Rectal smooth muscle tissue (tissue), 1 donor: Measurements from ENCODE around the gene SLC9A2.

Source experiments
- H3K27ac ChIP-seq: one replicate; pipeline ENCODE4 v1.7.0; 2013; ENCODE audit warnings: low read depth, low read length, inconsistent platforms
- H3K27me3 ChIP-seq: one replicate; pipeline ENCODE4 v1.7.0; 2013; ENCODE audit warnings: low read length; ENCODE audit not compliant: control insufficient read depth, insufficient read depth
- H3K36me3 ChIP-seq: one replicate; pipeline ENCODE4 v1.7.0; 2013; ENCODE audit warnings: low read length; ENCODE audit not compliant: control insufficient read depth, insufficient read depth
- H3K4me1 ChIP-seq: one replicate; pipeline ENCODE4 v1.7.0; 2013; ENCODE audit warnings: low read length; ENCODE audit not compliant: control insufficient read depth, insufficient read depth
- H3K4me3 ChIP-seq: one replicate; pipeline ENCODE4 v1.7.0; 2013; ENCODE audit warnings: low read length
- H3K9ac ChIP-seq: one replicate; pipeline ENCODE4 v1.7.0; 2013; ENCODE audit warnings: low read length

The SLC9A2 gene

DNA sequence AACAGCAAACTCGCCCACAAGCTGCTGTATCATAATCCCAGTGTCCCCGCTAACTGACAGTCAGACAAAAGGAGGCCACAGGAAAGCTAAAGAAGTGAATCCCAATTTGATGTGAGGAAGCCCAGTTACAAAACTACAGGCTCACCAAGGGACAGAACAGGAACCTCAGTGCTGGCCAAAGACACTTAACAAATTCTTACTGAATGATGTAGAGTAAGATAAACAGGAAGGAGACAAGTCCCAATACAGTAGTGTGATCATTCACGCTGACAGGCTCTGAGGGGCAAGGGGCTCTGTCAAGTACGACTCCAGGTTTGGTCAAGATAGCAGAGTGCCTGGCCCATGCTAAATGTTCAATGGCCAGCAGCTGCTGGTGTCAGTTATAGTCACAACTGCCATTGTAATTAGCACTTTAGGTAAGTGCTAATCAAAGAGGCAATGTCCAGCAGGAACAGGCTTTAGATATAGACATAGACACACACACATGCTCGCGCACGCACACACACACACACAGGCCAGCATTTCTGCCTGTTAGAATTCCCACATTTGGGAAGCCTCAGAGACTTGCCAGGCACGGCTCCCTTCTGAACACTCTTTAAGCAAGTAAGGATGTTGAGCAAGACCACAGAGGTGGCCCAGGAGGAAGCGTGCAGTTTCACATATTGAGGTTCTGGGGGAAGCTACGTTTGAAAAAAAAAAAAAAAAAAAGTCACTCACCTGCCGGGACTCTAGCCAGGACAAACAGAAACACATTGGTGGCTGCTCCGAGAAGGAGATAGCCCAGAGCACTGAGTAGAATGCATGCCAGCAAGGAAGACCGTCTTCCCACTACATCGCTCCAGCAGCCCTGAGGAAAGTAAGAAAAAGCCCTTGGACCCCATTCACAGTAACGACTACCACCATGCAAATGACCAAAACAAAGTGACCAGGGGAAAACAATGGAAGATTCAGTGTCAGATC is 107.1 kb downstream of the SLC9A2 start:
- no peak overlapping the region for H3K9ac ChIP-seq
- H3K36me3 ChIP-seq: peaks cover 16% of the 10 kb centered on the region
- no peaks in the 10 kb centered on the region for H3K27me3 ChIP-seq
- H3K27ac ChIP-seq: no peak overlapping the region
- H3K4me1 ChIP-seq: no peaks in the 10 kb centered on the region
- no peak overlapping the region for H3K4me3 ChIP-seq

- Histone ChIP-seq H3K4me1 (peaks cover 2% of the 10 kb centered on the region), H3K36me3 (peaks cover 5% of the 10 kb centered on the region), H3K4me3 (peak overlapping the region; percentile 81), H3K27me3 (no peaks in the 10 kb centered on the region), H3K9ac (no peak overlapping the region), H3K27ac (no peak overlapping the region)
Observed at GRCh38 chr2:102735416-102736109, 116.2 kb downstream of the SLC9A2 start.

GRCh38 chr2:102736110-102736409 is 116.7 kb downstream of the SLC9A2 start:
- Histone ChIP-seq H3K36me3 (peaks cover 5% of the 10 kb centered on the region), H3K9ac (peak overlapping the region; percentile 76), H3K4me3 (peak overlapping the region; percentile 81), H3K27ac (peak overlapping the region; percentile 3), H3K4me1 (peaks cover 2% of the 10 kb centered on the region), H3K27me3 (no peaks in the 10 kb centered on the region)

DNA sequence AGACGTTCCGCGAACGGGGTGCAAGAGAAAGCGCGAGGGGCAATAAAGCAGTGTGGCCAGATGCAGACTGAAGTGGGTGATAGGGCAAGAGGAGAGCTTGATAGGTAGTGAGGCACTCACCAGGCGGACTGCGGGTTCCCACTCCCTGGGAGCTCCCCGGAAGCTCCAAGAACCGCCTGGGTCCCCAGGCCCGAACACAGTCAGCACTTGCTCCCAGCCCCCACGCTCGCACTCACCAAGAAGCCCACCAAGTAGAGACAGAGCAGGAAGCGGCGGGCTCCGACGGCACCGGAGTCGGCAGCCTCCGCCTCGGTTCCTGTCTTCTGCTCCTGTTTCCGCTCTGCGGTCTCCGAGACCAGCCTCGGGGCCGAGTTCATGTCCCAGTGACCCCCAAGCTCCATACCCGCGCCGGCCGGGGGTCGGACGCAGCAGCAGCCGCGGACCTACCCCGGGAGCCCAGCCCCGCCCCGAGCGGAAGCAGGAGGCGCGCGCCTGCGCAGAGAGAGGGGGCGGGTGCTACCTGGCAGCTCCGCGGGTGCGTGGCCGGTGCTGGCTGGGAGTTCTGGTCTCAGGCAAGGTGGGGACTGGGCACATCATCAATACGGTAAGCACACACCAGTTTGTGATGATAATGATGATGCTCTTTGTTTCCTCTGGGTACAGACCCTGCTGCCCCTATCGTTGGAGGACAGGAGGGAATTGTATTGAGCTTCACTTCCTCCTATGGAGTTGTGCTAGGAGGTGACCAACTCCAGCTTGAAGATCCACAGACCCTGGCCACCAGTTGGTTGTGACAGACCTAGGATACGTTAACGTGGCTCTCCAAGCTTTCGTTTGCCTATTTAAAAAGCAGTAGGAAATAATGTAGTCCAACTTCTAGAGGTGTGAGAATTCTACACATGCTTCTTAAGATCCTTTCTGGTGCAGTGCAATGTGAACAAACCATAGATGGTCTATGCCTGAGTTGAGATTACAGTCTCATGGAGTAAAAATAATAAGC is 117.4 kb downstream of the SLC9A2 start:
- Histone ChIP-seq H3K9ac (peak overlapping the region; percentile 76), H3K4me1 (peaks cover 2% of the 10 kb centered on the region), H3K4me3 (peak overlapping the region; percentile 81), H3K27me3 (no peaks in the 10 kb centered on the region), H3K36me3 (peaks cover 2% of the 10 kb centered on the region), H3K27ac (peak overlapping the region; percentile 3)

- Histone ChIP-seq H3K4me3 (peak overlapping the region; percentile 81), H3K4me1 (peaks cover 2% of the 10 kb centered on the region), H3K27ac (no peak overlapping the region), H3K36me3 (no peaks in the 10 kb centered on the region), H3K27me3 (no peaks in the 10 kb centered on the region), H3K9ac (no peak overlapping the region)
Observed at GRCh38 chr2:102737431-102737830, 118.1 kb downstream of the SLC9A2 start.

DNA sequence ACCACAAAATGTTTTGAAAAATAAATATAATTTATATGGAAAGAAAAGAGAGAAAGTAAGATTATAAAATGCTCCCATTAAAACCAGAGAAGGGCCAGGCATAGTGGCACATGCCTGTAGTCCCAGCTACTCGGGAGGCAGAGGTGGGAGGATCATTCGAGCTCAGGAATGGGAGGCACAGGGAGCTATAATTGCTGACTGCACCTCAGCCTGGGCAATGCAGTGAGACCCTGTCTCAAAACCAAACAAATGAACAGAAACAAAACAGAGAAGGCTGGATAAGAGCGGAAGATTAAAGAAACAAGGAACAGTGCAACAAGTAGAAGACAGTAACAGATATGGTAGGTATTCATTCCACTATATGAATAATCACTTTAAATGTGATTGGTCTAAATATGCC is 123.9 kb downstream of the SLC9A2 start:
- no peaks in the 10 kb centered on the region for H3K4me1 ChIP-seq
- no peak overlapping the region for H3K9ac ChIP-seq
- no peaks in the 10 kb centered on the region for H3K27me3 ChIP-seq

GRCh38 chr2:102748107-102748506 is 128.8 kb downstream of the SLC9A2 start:
- H3K9ac ChIP-seq: no peak overlapping the region
- no peaks in the 10 kb centered on the region for H3K27me3 ChIP-seq
- no peak overlapping the region for H3K4me3 ChIP-seq
- H3K36me3 ChIP-seq: no peaks in the 10 kb centered on the region
- H3K27ac ChIP-seq: no peak overlapping the region
- H3K4me1 ChIP-seq: no peaks in the 10 kb centered on the region

More for the DNA sequence above, 123.9 kb downstream of the SLC9A2 start:
- Histone ChIP-seq H3K36me3 (no peaks in the 10 kb centered on the region), H3K4me3 (no peak overlapping the region), H3K27ac (no peak overlapping the region)

GRCh38 chr2:102749938-102750337 is 130.6 kb downstream of the SLC9A2 start:
- Histone ChIP-seq H3K9ac (no peak overlapping the region), H3K27me3 (no peaks in the 10 kb centered on the region), H3K36me3 (no peaks in the 10 kb centered on the region), H3K4me1 (no peaks in the 10 kb centered on the region), H3K27ac (no peak overlapping the region), H3K4me3 (no peak overlapping the region)

DNA sequence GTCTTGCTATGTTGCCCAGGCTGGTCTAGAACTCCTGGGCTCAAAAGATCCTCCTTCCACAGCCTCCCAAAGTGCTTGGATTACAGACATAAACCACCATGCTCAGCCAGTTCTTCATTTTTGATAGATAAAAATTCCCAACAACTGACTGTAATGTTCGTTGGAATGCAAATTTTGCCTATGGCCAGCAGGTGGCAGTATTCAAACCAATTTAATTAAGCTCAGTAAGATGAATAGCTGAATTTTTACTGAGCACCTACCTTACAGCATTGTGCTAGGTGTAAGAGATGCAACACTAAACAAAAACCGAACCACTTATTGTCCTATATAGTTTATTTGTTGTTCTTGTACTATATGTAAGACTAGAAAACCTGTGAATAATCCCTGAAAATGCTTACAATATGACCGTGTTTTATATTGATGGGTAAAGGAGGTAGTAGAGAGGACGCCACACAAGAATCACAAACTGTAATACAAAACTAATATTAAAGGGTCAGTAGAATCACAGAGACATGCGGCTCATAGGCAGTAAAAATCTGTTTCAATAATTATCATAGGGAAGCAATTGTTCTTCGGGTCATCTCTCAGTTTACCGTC is 134.3 kb downstream of the SLC9A2 start:
- H3K4me3 ChIP-seq: no peak overlapping the region
- H3K27ac ChIP-seq: no peak overlapping the region
- H3K4me1 ChIP-seq: no peaks in the 10 kb centered on the region
- no peak overlapping the region for H3K9ac ChIP-seq
- no peaks in the 10 kb centered on the region for H3K27me3 ChIP-seq
- H3K36me3 ChIP-seq: no peaks in the 10 kb centered on the region

DNA sequence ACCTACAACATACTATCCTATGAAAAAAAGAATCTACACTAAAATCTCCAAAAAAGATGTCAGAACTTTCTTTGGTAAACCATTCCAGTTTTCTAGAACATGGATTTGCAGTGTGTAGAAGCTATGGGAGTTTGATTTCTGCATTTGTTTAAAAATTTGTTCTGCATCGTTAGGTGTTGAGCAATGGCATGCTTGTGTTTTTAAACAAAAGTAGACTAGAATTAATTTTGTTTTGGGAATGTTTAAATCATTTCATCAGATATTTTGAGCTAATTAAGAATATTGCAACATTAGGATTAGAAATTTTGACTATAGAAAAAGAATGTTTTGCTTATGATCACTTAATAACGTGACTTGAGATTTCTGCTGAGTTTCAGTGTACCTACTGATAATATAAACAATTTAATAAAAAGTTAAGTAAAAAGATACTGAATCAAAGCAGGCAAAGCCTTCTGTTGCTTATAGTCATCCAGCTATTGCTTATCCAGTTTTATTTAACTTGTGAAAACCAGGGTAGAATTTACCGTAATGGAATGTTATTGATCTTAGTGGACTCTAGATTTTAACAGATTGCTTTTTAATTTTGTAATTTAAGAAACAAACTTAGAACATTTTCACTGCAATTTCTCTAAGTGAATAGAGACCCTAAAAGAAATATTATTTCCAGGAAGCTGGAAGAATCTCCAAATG is 135.2 kb downstream of the SLC9A2 start:
- no peaks in the 10 kb centered on the region for H3K36me3 ChIP-seq
- no peak overlapping the region for H3K9ac ChIP-seq
- H3K27me3 ChIP-seq: no peaks in the 10 kb centered on the region
- H3K4me1 ChIP-seq: no peaks in the 10 kb centered on the region
- H3K27ac ChIP-seq: no peak overlapping the region
- H3K4me3 ChIP-seq: no peak overlapping the region

DNA sequence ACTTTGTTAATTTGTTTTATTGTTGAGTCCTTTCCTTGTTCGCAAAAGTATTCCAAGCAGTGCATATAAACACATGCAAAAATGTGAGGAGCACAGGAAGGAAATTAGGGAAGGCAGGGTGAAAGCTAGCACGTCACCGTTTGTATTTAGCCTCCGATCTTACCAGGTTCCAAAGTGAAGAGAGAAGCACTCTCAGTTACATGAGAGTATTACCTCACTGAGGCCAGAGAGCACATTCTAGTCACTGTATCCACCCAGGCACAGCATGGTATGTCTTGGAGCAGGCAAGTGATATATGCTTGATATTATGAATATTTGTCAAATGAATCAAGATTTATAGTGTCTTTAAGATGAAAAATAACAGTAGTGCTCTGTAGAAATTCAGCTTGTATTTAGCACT is 135.9 kb downstream of the SLC9A2 start:
- Histone ChIP-seq H3K27ac (no peak overlapping the region), H3K9ac (no peak overlapping the region)

More for the DNA sequence above, 135.9 kb downstream of the SLC9A2 start:
- Histone ChIP-seq H3K36me3 (no peaks in the 10 kb centered on the region), H3K27me3 (no peaks in the 10 kb centered on the region), H3K4me1 (no peaks in the 10 kb centered on the region), H3K4me3 (no peak overlapping the region)
